Pancreas (tissue), 10 donors: ENCODE data around the gene OR5B2. TPM values are rescaled to one million over a fixed set of nuclear protein-coding genes. Genes with fewer than 3 reads are reported as not detected.

Experiments
- ATAC-seq, 4 donors: fragments of 200-7000 bp; cut with Tn5 transposase; one replicate each; pipeline versions ENCODE4 v1.8.0 to v1.9.1; 2020; ENCODE audit warnings: mild to moderate bottlenecking in 4 of 4, moderate library complexity in 4 of 4
- DNase-seq, 6 donors: peaks; one replicate each; pipeline ENCODE4 v3.0.0-alpha.2; 2020
- FAIRE-seq: peaks from 2 replicates; lab custom pipeline; 2012; peaks lifted over from hg19 to GRCh38; lab: Jason Lieb, UNC
- H3K27ac ChIP-seq, 4 donors: fragments of 200-600 bp; sonication (generic); 1 replicate in 3 of 4; 2 replicates in 1 of 4; pipeline versions ENCODE4 v1.5.0 to v1.8.0; 2020
- H3K27me3 ChIP-seq, 4 donors: fragments of 200-600 bp; one replicate each; pipeline ENCODE4 v1.8.0; 2021
- H3K36me3 ChIP-seq, 3 donors: fragments of 200-600 bp; sonication (generic) in 1 of 3; one replicate each; pipeline versions ENCODE4 v1.5.0 to v1.8.0; 2020 to 2021
- H3K4me1 ChIP-seq, 3 donors: fragments of 200-600 bp; one replicate each; pipeline ENCODE4 v1.8.0; 2021
- H3K4me3 ChIP-seq, 4 donors: fragments of 200-600 bp; sonication (generic) in 2 of 4; one replicate each; pipeline versions ENCODE4 v1.5.0 to v1.8.0; 2020 to 2021
- H3K9me3 ChIP-seq, 4 donors: fragments of 200-600 bp; one replicate each; pipeline ENCODE4 v1.8.0; 2021
- WGBS, 2 donors: extraction: QIAGEN DNeasy Blood & Tissue Kit; methylation state at CpG; one replicate each; pipeline ENCODE4 v1.1.7; 2013; 5-methylcytosine and 5-hydroxymethylcytosine counted together
- intact Hi-C, 3 donors: fragments of 100-400 bp; cut with DNase I; formaldehyde crosslinking; loops; one replicate each; pipeline versions ENCODE4 v1.11.1 to v1.14.2; 2022
- polyA plus RNA-seq, 2 donors: library from polyadenylated mRNA; stranded (reverse); fragments of 200-250 nt; gene quantifications; one replicate each; pipeline ENCODE4 v1.2.3, GENCODE V29; 2013
- total RNA-seq, 6 donors: library from RNA; stranded (reverse); fragmentation: NEBNext Ultra II Directional in 4 of 6; extraction: Animal tissue kit (Norgen Biotek cat#: 25700) in 4 of 6; gene quantifications; one replicate each; pipeline versions ENCODE4 v1.2.1 to v1.2.4, GENCODE V29; 2021 to 2023
- TF ChIP-seq, protein P1 (sequence below), 4 donors: fragments of 200-600 bp; sonication (generic) in 3 of 4; IDR thresholded peaks; one replicate each; pipeline versions ENCODE4 v1.5.0 to v1.8.0; 2021; ENCODE audit warnings: antibody characterized with exemption in 4 of 4
- donor health status: healthy with polysubstance abuse.
- donor health status: DM: no; HTN: no; CAD: no; lungs with moderate emphysema.
- donor health status: DM: no; HTN: no; CAD: no.
- donor health status: control.
- donor health status: control.
- donor health status: Bipolar disorder and iron deficiency.
- donor health status: DM: yes; HTN: yes; CAD: no.
- donor health status: DM: no; HTN: no; CAD: no.
- donor health status: DM: no; HTN: no; CAD: no.
- donor health status: DM: yes; HTN: yes; CAD: no.

OR5B2 gene
- total RNA-seq (not detected), polyA plus RNA-seq (not detected)

DNA sequence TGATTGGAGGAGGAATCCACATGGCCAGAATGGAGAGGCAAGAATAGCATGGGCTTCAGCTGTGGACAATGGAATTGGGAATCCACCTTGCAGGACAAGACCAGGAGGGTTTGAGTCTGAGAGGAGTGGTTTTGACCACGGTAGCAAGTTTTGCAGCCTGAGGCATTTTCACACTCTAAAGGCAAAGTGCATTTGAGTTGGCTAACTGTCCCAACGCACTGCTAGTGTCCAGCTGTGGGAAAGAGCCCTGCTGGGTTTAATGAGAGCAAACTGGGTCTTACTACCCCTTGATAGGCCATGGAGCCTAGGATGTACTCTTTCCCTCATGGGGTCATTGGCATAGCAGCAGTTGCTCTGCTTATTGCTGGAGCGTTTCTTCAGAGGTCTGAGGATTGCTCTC is at the start of gene OR5B2:
OR5B2 (minus strand) TSS at position 101 of the 400 bp plus-strand sequence. CDS start 4,860 bp downstream, outside the sequence.
- no peaks in the 10 kb centered on the region for H3K4me1 ChIP-seq
- DNase-seq, result no peak
- no peak for FAIRE-seq
- H3K4me3 ChIP-seq, result no peak within 1 kb of the TSS
- no peak within 1 kb of the TSS for H3K27ac ChIP-seq
- TF ChIP-seq, protein P1, sequence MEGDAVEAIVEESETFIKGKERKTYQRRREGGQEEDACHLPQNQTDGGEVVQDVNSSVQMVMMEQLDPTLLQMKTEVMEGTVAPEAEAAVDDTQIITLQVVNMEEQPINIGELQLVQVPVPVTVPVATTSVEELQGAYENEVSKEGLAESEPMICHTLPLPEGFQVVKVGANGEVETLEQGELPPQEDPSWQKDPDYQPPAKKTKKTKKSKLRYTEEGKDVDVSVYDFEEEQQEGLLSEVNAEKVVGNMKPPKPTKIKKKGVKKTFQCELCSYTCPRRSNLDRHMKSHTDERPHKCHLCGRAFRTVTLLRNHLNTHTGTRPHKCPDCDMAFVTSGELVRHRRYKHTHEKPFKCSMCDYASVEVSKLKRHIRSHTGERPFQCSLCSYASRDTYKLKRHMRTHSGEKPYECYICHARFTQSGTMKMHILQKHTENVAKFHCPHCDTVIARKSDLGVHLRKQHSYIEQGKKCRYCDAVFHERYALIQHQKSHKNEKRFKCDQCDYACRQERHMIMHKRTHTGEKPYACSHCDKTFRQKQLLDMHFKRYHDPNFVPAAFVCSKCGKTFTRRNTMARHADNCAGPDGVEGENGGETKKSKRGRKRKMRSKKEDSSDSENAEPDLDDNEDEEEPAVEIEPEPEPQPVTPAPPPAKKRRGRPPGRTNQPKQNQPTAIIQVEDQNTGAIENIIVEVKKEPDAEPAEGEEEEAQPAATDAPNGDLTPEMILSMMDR (IDR thresholded peaks at IDR 0.05), result no peak
- 51 to 61% methylated on average over 3 of the region's 3 CpGs for WGBS, 2 donors
- H3K36me3 ChIP-seq, result no peaks in the 10 kb centered on the region
- no peaks in the 10 kb centered on the region for H3K9me3 ChIP-seq
- intact Hi-C loops, result no loop called here
- no peak for ATAC-seq
- H3K27me3 ChIP-seq, result no peaks in the 10 kb centered on the region

GRCh38 chr11:58471892-58472291 is 44.0 kb upstream of the OR5B2 start:
- FAIRE-seq (no peak), DNase-seq (no peak), ATAC-seq (no peak)
- Histone ChIP-seq H3K9me3 (no peaks in the 10 kb centered on the region), H3K27me3 (no peaks in the 10 kb centered on the region), H3K36me3 (no peaks in the 10 kb centered on the region), H3K4me1 (no peaks in the 10 kb centered on the region), H3K4me3 (no peak overlapping the region), H3K27ac (no peak overlapping the region)
- intact Hi-C loops, result no loop called here
- TF ChIP-seq, protein P1 (IDR thresholded peaks at IDR 0.05), result no peak

- no peak for ATAC-seq
- TF ChIP-seq, protein P1 (IDR thresholded peaks at IDR 0.05), result no peak
- H3K27me3 ChIP-seq, result no peaks in the 10 kb centered on the region
- no peak for FAIRE-seq
- no peak for DNase-seq
- no peaks in the 10 kb centered on the region for H3K4me1 ChIP-seq
- 47 to 86% methylated on average over 1 of the region's 1 CpG for WGBS, 2 donors
- no peak overlapping the region for H3K27ac ChIP-seq
- no peaks in the 10 kb centered on the region for H3K36me3 ChIP-seq
- no peaks in the 10 kb centered on the region for H3K9me3 ChIP-seq
- intact Hi-C loops, result no loop called here
- H3K4me3 ChIP-seq, result no peak overlapping the region
These were observed 38.4 kb upstream of the OR5B2 start for GRCh38 chr11:58466293-58466692.

GRCh38 chr11:58465690-58466089 is 37.8 kb upstream of the OR5B2 start:
- no peak overlapping the region for H3K4me3 ChIP-seq
- DNase-seq (no peak), FAIRE-seq (no peak), ATAC-seq (no peak)
- 56 to 60% methylated on average over 3 of the region's 3 CpGs for WGBS, 2 donors
- no peak overlapping the region for H3K27ac ChIP-seq
- H3K36me3 ChIP-seq, result no peaks in the 10 kb centered on the region
- TF ChIP-seq, protein P1 (IDR thresholded peaks at IDR 0.05), result no peak
- no peaks in the 10 kb centered on the region for H3K9me3 ChIP-seq
- no peaks in the 10 kb centered on the region for H3K4me1 ChIP-seq
- no peaks in the 10 kb centered on the region for H3K27me3 ChIP-seq
- intact Hi-C loops, result no loop called here

DNA sequence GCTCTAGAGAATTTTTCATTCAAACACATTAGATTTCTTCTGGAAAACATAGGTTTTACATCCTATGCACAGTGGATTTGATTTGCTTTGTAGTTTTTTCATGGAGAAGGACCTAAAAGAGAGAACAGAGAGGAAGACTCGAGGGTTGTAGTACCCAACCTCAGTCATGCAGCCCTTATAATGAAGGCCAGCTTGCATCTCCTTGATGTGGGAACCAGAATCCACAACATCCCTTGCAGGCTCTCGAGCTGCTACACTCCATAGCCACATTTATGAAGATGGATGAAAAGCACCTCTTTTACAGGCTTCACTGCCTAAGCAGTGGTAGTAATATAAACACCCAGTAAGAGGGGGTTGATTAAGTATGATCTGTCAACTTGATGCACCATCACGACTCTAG is 23.7 kb upstream of the OR5B2 start:
- H3K9me3 ChIP-seq, result no peaks in the 10 kb centered on the region
- 29 to 47% methylated on average over 3 of the region's 3 CpGs for WGBS, 2 donors
- ATAC-seq (no peak), FAIRE-seq (no peak), DNase-seq (no peak)
- TF ChIP-seq, protein P1 (IDR thresholded peaks at IDR 0.05), result no peak
- H3K4me1 ChIP-seq, result no peaks in the 10 kb centered on the region
- no peak overlapping the region for H3K27ac ChIP-seq
- no peak overlapping the region for H3K4me3 ChIP-seq
- H3K36me3 ChIP-seq, result no peaks in the 10 kb centered on the region
- H3K27me3 ChIP-seq, result no peaks in the 10 kb centered on the region
- intact Hi-C loops, result no loop called here
